ENCODE measurements around the gene UQCRC1.

DNA sequence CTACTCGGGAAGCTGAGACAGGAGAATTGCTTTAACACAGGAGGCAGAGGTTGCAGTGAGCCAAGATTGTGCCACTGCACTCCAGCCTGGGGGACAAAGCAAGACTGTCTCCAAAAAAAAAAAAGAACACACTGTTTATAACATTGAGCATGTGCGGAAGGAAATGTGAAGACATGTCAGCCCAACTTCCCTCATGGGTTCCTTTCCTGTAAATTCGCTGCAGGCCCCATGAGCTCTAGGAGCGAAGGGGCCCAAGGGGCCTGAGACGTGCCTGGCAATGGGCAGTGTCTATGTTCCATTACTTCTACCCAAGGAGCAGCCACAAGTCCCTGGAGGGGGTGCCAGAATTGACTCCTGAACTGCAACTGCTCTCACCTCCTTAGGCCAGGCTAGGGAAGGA, 56.1 kb downstream of the UQCRC1 start:
- TF ChIP-seq, protein P1, sequence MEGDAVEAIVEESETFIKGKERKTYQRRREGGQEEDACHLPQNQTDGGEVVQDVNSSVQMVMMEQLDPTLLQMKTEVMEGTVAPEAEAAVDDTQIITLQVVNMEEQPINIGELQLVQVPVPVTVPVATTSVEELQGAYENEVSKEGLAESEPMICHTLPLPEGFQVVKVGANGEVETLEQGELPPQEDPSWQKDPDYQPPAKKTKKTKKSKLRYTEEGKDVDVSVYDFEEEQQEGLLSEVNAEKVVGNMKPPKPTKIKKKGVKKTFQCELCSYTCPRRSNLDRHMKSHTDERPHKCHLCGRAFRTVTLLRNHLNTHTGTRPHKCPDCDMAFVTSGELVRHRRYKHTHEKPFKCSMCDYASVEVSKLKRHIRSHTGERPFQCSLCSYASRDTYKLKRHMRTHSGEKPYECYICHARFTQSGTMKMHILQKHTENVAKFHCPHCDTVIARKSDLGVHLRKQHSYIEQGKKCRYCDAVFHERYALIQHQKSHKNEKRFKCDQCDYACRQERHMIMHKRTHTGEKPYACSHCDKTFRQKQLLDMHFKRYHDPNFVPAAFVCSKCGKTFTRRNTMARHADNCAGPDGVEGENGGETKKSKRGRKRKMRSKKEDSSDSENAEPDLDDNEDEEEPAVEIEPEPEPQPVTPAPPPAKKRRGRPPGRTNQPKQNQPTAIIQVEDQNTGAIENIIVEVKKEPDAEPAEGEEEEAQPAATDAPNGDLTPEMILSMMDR (IDR thresholded peaks at IDR 0.05) = no peak
- TF ChIP-seq EP300 (IDR thresholded peaks at IDR 0.05) (no peak), POLR2A (IDR thresholded peaks at IDR 0.05) (no peak)

Measured in tibial nerve (tissue), 4 donors.